T-cell (primary cell): Measurements from ENCODE around the gene SETBP1. TPM values are rescaled to one million over a fixed set of nuclear protein-coding genes. Genes with fewer than 3 reads are reported as not detected.

ENCODE experiments used
- ATAC-seq, 4 experiments: fragments of 200-7000 bp in 3 of 4; fragments of 150-1000 bp in 1 of 4; cut with Tn5 transposase; replicated peaks in 1 of 4; 1 replicate in 3 of 4; 2 replicates in 1 of 4; pipeline ENCODE4 v1.10.0; 2021; ENCODE audit warnings: moderate library complexity in 3 of 4, mild to moderate bottlenecking in 2 of 4, moderate number of reproducible peaks in 1 of 4
- CTCF ChIA-PET, 2 donors: fragments of 300-600 bp; sonication (Branson Sonifier 250); formaldehyde crosslinking; loops; one replicate each; lab custom pipeline; 2022; ENCODE audit warnings: antibody characterized with exemption in 2 of 2; lab: Charles Lee
- POLR2A ChIA-PET, 2 donors: fragments of 300-600 bp; sonication (Branson Sonifier 250); formaldehyde crosslinking; loops; one replicate each; lab custom pipeline; 2022; ENCODE audit warnings: antibody characterized with exemption in 2 of 2; lab: Charles Lee
- DNase-seq, 35 experiments: peaks; one replicate each; pipeline versions ENCODE4 v3.0.0 to v3.0.0-alpha.2; 2013 to 2023
- H3K27ac ChIP-seq: one replicate; pipeline ENCODE4 v1.5.1; 2013; ENCODE audit warnings: low read length
- H3K27me3 ChIP-seq, 2 experiments: replicated peaks in 1 of 2; 1 replicate in 1 of 2; 2 replicates in 1 of 2; pipeline versions ENCODE4 v1.6.1 to v1.7.0; 2013; ENCODE audit warnings: low read length in 1 of 2, mixed read lengths in 1 of 2; ENCODE audit not compliant: control insufficient read depth in 2 of 2, insufficient read depth in 2 of 2; ENCODE audit errors: extremely low read depth in 1 of 2
- H3K36me3 ChIP-seq, 2 donors: 1 replicate in 1 of 2; 2 replicates in 1 of 2; pipeline versions ENCODE4 v1.6.1 to v1.7.0; 2013; ENCODE audit warnings: low read length in 1 of 2; ENCODE audit not compliant: control insufficient read depth in 2 of 2, insufficient read depth in 1 of 2; ENCODE audit errors: extremely low read depth in 1 of 2
- H3K4me1 ChIP-seq, 2 experiments: 1 replicate in 1 of 2; 2 replicates in 1 of 2; pipeline versions ENCODE4 v1.6.1 to v1.7.0; 2013; ENCODE audit warnings: low read length in 2 of 2, mixed read lengths in 1 of 2; ENCODE audit not compliant: insufficient read depth in 2 of 2, control insufficient read depth in 1 of 2; ENCODE audit errors: extremely low read depth in 1 of 2
- H3K4me3 ChIP-seq, 2 donors: 1 replicate in 1 of 2; 2 replicates in 1 of 2; pipeline versions ENCODE4 v1.5.1 to v1.7.0; 2013; ENCODE audit warnings: mild to moderate bottlenecking in 2 of 2, low read length in 1 of 2, moderate library complexity in 1 of 2; ENCODE audit not compliant: control insufficient read depth in 1 of 2; ENCODE audit errors: extremely low read depth in 1 of 2
- H3K9me3 ChIP-seq: 2 replicates; pipeline ENCODE4 v1.7.0; 2013
- H3K27ac Mint-ChIP-seq, 2 donors: one replicate each; pipeline ENCODE4 v1.8.0; 2020 to 2021; ENCODE audit warnings: mild to moderate bottlenecking in 2 of 2, mixed read lengths in 2 of 2
- H3K27me3 Mint-ChIP-seq, 2 donors: one replicate each; pipeline ENCODE4 v1.8.0; 2021 to 2022; ENCODE audit warnings: mixed read lengths in 2 of 2
- H3K36me3 Mint-ChIP-seq: one replicate; pipeline ENCODE4 v1.8.0; 2021; ENCODE audit warnings: mixed read lengths
- H3K4me1 Mint-ChIP-seq, 3 donors: one replicate each; pipeline ENCODE4 v1.8.0; 2020 to 2022; ENCODE audit warnings: mixed read lengths in 3 of 3, mild to moderate bottlenecking in 1 of 3
- H3K4me3 Mint-ChIP-seq, 3 donors: one replicate each; pipeline ENCODE4 v1.8.0; 2020 to 2022; ENCODE audit warnings: mild to moderate bottlenecking in 3 of 3, mixed read lengths in 3 of 3, moderate library complexity in 3 of 3
- H3K9me3 Mint-ChIP-seq, 3 donors: one replicate each; pipeline ENCODE4 v1.8.0; 2020 to 2022; ENCODE audit warnings: mixed read lengths in 3 of 3
- WGBS: methylation state at CpG from one replicate; pipeline ENCODE4 v1.1.5; 2013; ENCODE audit warnings: missing lambda C conversion rate; ENCODE audit not compliant: insufficient coverage; 5-methylcytosine and 5-hydroxymethylcytosine counted together
- total RNA-seq, 35 experiments: library from RNA in 6 of 35; stranded (reverse) in 6 of 35; fragments of 120-200 nt in 1 of 35; gene quantifications; one replicate each; pipeline versions ENCODE4 v1.2.1 to v1.2.4 and lab custom pipeline; 2013 to 2026

The SETBP1 gene
- total RNA-seq, 5 donors from 2014 or later (not counting 1 experiment from before 2014, with no cell fraction given): 1.6 to 5.7 (median 3.2) TPM

DNA sequence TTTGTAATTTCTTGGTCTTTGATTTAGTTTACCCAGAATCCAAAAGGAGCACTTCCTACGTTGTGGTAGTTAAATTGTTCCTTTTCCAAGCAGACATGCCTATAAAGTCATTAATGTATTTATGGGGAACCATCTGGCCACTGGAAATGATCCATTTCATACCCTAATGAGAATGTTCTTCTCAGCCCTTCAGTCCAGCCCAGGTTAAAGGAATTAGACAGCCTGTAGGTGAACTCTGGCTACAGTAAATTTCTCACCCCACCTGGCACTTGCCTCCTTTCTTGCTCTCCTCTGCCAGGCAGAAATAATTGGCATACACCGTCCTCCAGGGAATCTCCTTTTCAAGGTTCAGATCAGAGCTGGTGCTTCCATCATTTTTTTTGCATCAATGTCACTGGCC lies 121.1 kb downstream of the SETBP1 start:
- DNase-seq (no peak), ATAC-seq (no peak)
- Mint-ChIP-seq H3K27me3 (no peaks in the 10 kb centered on the region), H3K36me3 (no peaks in the 10 kb centered on the region), H3K4me3 (no peak overlapping the region), H3K9me3 (peaks cover 0 to 4% (median 3%) of the 10 kb centered on the region in 3 donors), H3K27ac (no peak overlapping the region), H3K4me1 (peaks cover 0 to 22% (median 5%) of the 10 kb centered on the region in 3 donors)
- no peak overlapping the region for H3K27ac ChIP-seq
- ChIA-PET POLR2A (no interaction called here), CTCF (no interaction called here)
- WGBS: no CpG with 5 or more reads among the region's 2 CpGs
- no peak overlapping the region for H3K4me3 ChIP-seq
- H3K36me3 ChIP-seq: no peaks in the 10 kb centered on the region
- H3K27me3 ChIP-seq: no peaks in the 10 kb centered on the region
- peaks cover 0 to 14% of the 10 kb centered on the region in 2 experiments for H3K4me1 ChIP-seq
- no peaks in the 10 kb centered on the region for H3K9me3 ChIP-seq

DNA sequence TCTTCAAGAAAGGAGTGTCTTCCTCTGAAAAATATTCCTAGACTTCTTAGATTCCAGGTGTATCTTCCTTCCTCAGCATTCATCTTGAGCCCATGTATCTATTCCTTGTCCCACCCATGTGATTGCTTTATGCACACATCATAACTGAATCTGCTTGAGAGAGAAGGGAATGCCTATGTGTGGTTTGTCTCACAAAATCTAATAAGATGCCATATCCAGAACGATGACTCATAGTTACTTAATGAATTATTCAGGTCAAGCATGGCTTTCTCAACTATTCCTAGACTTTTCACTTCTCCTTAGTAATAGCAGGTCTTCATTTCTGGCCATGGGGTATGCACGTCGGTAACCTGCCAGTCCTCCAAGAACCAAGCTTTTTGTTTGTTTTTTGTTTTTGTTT lies 121.8 kb downstream of the SETBP1 start:
- CTCF ChIA-PET: no interaction called here

DNA sequence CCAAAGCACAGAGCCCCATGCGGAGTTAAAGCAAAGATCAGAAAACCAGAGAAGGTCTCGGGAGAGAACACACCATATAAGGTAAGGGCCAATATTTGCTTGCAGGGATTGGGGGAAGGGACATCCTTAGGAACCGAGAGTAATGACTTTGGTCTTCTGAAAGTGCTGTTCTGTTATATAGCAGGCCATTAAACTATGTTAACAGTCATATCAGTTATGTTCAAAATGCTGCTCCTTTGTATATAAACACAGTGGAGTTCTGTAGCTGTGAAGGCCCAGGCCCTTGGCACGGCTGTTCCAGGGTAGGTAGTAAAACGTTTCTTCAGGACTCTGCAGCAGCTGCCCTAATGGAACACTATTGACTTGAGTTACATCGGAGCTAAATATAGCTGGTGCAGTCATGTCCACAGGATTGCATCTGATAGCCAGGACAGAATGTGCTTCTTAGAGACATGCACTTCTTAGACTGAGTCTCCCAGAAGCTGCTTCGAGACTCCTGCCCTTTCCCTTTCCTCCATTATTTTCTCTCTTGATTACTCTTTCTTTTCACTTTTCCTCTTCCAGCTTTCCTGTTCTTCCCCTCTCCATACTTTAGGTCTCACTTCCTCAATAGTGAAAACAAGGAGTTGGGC lies 122.4 kb downstream of the SETBP1 start:
- peaks cover 0 to 22% (median 5%) of the 10 kb centered on the region in 3 donors for H3K4me1 Mint-ChIP-seq
- Histone ChIP-seq H3K27me3 (no peaks in the 10 kb centered on the region), H3K4me3 (no peak overlapping the region), H3K36me3 (no peaks in the 10 kb centered on the region), H3K9me3 (no peaks in the 10 kb centered on the region), H3K27ac (no peak overlapping the region), H3K4me1 (peaks cover 0 to 14% of the 10 kb centered on the region in 2 experiments)
- peaks cover 0 to 2% of the 10 kb centered on the region in 2 donors for H3K27me3 Mint-ChIP-seq
- no peak overlapping the region for H3K4me3 Mint-ChIP-seq
- ChIA-PET POLR2A (interaction anchor here in 1 of 2 donors (0.6 kb wide), 1 partner anchor 12 kb away, joined by 3 read pairs; no protein-coding TSS in a partner anchor), CTCF (no interaction called here)
- H3K36me3 Mint-ChIP-seq: no peaks in the 10 kb centered on the region
- ATAC-seq (no peak), DNase-seq (no peak)
- H3K9me3 Mint-ChIP-seq: peaks cover 0 to 4% (median 3%) of the 10 kb centered on the region in 3 donors
- 89% methylated on average over 4 of the region's 7 CpGs for WGBS
- H3K27ac Mint-ChIP-seq: no peak overlapping the region

More for the DNA sequence above, 121.8 kb downstream of the SETBP1 start:
- Histone ChIP-seq H3K4me1 (peaks cover 0 to 14% of the 10 kb centered on the region in 2 experiments), H3K9me3 (no peaks in the 10 kb centered on the region), H3K36me3 (no peaks in the 10 kb centered on the region), H3K27me3 (no peaks in the 10 kb centered on the region), H3K4me3 (no peak overlapping the region), H3K27ac (no peak overlapping the region)
- H3K27ac Mint-ChIP-seq: no peak overlapping the region
- H3K36me3 Mint-ChIP-seq: no peaks in the 10 kb centered on the region
- H3K4me3 Mint-ChIP-seq: no peak overlapping the region
- ATAC-seq (no peak), DNase-seq (no peak)
- 93% methylated on average over 2 of the region's 3 CpGs for WGBS
- peaks cover 0 to 4% (median 3%) of the 10 kb centered on the region in 3 donors for H3K9me3 Mint-ChIP-seq
- H3K27me3 Mint-ChIP-seq: no peaks in the 10 kb centered on the region
- peaks cover 0 to 22% (median 5%) of the 10 kb centered on the region in 3 donors for H3K4me1 Mint-ChIP-seq
- POLR2A ChIA-PET: no interaction called here

DNA sequence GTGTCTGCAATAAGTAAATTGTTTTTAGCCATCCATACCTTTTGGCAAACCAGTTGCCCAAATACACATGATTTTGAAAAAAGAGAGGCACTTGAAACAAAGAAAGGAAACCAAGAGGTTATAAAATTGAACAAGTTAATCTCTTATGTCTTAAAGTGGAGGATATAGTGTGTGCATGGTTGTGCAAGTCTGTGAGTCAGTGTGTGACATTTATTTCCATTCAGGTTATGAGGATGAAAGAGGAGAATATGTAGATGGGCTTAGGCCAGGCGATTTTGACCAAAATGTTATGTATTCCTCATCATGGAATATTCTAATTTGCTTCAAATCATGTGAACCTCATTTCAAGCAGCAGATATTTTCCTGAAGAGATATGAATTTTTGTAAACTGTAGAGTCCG lies 123.3 kb downstream of the SETBP1 start:
- ATAC-seq: no peak
- H3K36me3 Mint-ChIP-seq: no peaks in the 10 kb centered on the region
- Histone ChIP-seq H3K36me3 (no peaks in the 10 kb centered on the region), H3K27ac (no peak overlapping the region), H3K27me3 (no peaks in the 10 kb centered on the region), H3K4me1 (peaks cover 0 to 14% of the 10 kb centered on the region in 2 experiments), H3K9me3 (no peaks in the 10 kb centered on the region), H3K4me3 (no peak overlapping the region)
- H3K27me3 Mint-ChIP-seq: peaks cover 0 to 2% of the 10 kb centered on the region in 2 donors
- no peak overlapping the region for H3K4me3 Mint-ChIP-seq
- H3K4me1 Mint-ChIP-seq: peaks cover 0 to 17% (median 5%) of the 10 kb centered on the region in 3 donors
- peaks cover 0 to 4% (median 3%) of the 10 kb centered on the region in 3 donors for H3K9me3 Mint-ChIP-seq
- ChIA-PET POLR2A (no interaction called here), CTCF (no interaction called here)
- no peak for DNase-seq
- WGBS: 100% methylated on average over 1 of the region's 2 CpGs
- H3K27ac Mint-ChIP-seq: no peak overlapping the region

DNA sequence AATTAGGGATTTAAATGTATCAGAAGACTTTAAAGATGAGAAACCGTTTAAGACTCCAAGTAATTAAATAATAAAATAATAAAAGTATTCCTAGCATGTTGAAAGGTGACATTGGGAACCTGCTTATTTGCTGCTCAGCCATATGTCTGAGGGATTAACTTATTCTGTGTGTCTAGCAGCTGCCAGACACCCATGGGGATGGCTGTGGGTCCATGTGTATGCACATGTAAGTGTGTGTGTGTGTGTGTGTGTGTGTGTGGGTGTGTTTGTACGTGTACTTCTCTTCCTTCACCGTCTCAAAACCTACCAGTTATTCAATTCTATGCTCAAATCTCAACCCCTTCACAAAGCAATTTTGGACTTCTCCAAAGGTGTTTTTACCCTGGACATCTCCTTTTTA lies 124.5 kb downstream of the SETBP1 start:
- peaks cover 0 to 10% (median 4%) of the 10 kb centered on the region in 3 donors for H3K4me1 Mint-ChIP-seq
- POLR2A ChIA-PET: no interaction called here
- WGBS: no CpG with 5 or more reads among the region's 3 CpGs
- DNase-seq: no peak
- no peaks in the 10 kb centered on the region for H3K9me3 ChIP-seq
- H3K4me3 ChIP-seq: no peak overlapping the region
- no peaks in the 10 kb centered on the region for H3K27me3 ChIP-seq
- no peaks in the 10 kb centered on the region for H3K36me3 Mint-ChIP-seq
- peaks cover 0 to 2% of the 10 kb centered on the region in 2 donors for H3K27me3 Mint-ChIP-seq
- H3K4me1 ChIP-seq: peaks cover 0 to 4% of the 10 kb centered on the region in 2 experiments
- H3K27ac Mint-ChIP-seq: no peak overlapping the region
- peaks cover 0 to 4% (median 3%) of the 10 kb centered on the region in 3 donors for H3K9me3 Mint-ChIP-seq
- CTCF ChIA-PET: interaction anchor here in 1 of 2 donors (1.4 kb wide), 1 partner anchor 127 kb away, joined by 4 read pairs; no protein-coding TSS in a partner anchor
- no peak overlapping the region for H3K27ac ChIP-seq
- H3K4me3 Mint-ChIP-seq: no peak overlapping the region
- H3K36me3 ChIP-seq: no peaks in the 10 kb centered on the region
- ATAC-seq: no peak

DNA sequence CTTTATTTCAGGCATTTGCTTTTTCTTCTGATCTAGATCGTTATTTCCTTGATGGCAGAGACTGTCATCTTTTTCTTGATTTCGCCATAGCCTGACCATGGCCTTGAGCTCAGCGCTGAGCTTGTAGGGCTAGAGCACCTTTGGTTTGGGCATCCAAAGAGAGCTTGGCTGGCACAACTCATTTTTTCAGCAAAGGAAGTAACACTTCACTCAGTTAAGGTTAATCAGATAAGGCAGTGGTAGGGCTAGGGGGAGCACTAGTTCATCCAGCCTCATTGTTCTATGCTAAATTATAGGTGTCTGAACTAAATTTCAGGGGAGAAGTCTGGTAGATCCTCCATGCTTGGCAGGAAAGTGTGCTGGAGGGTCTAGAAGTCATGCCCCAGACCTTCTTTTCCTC lies 125.0 kb downstream of the SETBP1 start:
- Histone ChIP-seq H3K27ac (no peak overlapping the region), H3K36me3 (no peaks in the 10 kb centered on the region), H3K27me3 (no peaks in the 10 kb centered on the region), H3K4me3 (no peak overlapping the region), H3K4me1 (peaks cover 0 to 4% of the 10 kb centered on the region in 2 experiments), H3K9me3 (no peaks in the 10 kb centered on the region)
- POLR2A ChIA-PET: no interaction called here
- Mint-ChIP-seq H3K36me3 (no peaks in the 10 kb centered on the region), H3K27ac (no peak overlapping the region), H3K4me1 (peaks cover 0 to 7% (median 1%) of the 10 kb centered on the region in 3 donors), H3K4me3 (no peak overlapping the region), H3K9me3 (no peaks in the 10 kb centered on the region), H3K27me3 (peaks cover 0 to 2% of the 10 kb centered on the region in 2 donors)
- DNase-seq: peak in 5 of 35 experiments; percentile 2 to 22 (median 8)
- ATAC-seq: peak in 1 of 4 experiments; percentile 44
- CTCF ChIA-PET: interaction anchor here in 1 of 2 donors (1.4 kb wide), 1 partner anchor 127 kb away, joined by 4 read pairs; no protein-coding TSS in a partner anchor
- 60% methylated on average over 3 of the region's 3 CpGs for WGBS
